HG03558 (cell line): ENCODE measurements around the gene DCUN1D2.
"Not testable (repeated sequence)": the region's sequence is repeated elsewhere in the genome, so short reads cannot be mapped to it uniquely, and the experiment has no call there.

Source experiments
- ATAC-seq: cut with Tn5 transposase; IDR thresholded peaks from one replicate; pipeline ENCODE4 v1.9.1; 2021; ENCODE audit warnings: moderate number of reproducible peaks; ENCODE audit not compliant: unreplicated experiment; ENCODE audit errors: extremely low read depth

The DCUN1D2 gene

DNA sequence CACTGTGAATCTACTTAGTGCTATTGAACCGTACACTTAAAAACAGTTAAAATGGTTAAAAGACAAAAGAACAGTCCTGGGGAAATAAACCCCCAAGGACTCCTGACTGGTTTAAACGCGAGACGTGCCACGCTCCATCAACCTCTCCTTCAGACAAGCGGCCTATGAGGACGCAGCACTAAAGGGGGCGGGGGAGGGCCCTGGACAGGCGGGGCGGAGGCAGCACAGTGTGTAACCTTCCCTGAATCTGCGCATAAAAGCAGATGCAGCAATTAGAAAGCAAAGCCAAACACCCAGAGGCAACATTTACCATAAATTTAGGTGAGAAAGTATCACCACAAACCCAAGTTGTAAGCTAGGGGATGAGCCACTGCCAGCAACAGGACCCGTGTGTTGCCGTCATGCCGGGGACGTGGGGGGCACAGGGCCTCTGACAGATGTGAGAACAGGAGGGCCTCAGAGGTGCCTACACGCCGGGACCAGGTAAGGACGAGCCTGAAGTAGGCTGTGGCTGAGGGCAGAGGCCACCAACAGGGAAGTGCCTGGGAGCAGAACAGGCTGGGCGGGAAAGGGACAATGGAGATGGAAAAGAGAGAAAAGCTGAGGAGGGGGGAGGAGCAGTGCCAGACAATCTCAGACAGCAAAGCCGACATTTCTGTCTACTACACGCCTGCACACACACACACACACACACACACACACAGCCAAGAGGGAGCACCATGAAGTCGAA, 21.9 kb downstream of the DCUN1D2 start:
- no peak for ATAC-seq

DNA sequence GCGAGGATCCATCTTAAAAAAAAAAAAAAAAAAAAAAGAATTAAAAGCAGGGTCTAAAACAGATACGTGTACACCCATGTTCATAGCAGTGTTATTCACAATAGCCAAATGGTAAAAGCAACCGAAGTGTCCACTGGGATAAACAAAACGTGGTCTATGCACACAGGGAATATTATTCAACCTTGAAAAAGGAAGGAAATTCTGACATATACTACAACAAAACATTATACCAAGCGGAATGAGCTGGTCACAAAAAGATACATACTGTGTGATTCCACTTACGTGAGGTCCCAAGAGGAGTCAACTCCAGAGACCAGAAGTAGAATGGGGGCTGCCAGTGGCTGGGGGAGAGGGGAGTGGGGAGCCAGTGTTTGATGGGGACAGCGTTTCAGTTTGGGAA, 22.5 kb downstream of the DCUN1D2 start:
- ATAC-seq, result no peak

DNA sequence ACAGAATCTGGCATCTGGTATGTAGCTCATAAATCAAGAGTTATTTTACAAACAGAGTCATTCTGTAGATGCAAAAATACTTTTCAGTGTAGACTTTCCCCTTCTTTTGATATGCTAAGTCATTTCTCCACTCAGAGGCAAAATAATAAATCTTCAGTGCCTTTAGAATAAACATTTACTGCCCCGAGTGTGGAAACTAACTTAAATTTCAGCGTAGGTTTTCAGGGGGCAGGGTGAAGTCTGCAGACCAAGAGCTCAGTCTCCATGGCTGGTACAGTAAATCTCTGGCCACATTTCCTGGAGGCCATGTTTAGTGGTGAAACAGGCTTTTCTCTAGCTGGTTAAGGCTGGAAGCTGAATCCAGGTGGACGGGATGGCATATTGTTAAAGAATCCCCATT, 24.1 kb downstream of the DCUN1D2 start:
- no peak for ATAC-seq

DNA sequence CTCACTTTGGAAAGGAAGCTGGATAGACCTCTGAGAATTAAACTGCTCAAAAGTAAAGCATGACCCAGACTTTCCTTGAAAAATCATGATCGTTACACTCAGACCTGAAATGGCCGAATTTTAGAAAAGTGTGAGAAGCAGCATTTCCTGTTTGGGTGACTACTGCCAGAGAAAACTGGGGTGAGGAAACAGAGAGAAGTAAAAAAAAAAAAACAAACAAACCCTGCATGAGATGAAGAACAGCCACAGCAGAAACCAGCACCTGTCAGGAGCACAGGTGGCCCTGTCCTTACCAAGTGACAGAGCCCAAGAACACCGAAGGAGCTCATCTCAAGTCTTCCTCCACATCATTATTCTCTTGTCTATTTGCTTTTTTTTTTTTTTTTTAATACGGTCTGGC, 25.2 kb downstream of the DCUN1D2 start:
- ATAC-seq, result no peak

DNA sequence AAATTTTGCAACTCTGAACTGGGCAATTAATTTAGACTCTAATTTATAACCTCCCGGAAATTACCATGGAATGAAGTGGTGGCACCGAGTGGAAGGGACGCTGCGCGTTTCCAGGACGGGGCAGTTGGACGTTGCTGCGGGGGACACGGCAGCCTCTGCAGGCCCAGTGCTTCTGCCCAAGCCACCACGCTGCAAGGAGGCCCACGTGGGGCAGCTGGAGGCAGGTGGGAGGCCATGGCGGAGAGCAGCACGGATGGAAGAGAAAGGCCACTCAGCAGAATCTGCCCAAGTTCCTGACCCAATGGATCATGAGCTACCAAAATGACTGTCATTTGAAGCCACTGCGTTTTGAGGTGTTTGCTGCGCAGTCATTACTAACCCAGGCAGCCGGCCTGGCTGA, 26.0 kb downstream of the DCUN1D2 start:
- no peak for ATAC-seq

DNA sequence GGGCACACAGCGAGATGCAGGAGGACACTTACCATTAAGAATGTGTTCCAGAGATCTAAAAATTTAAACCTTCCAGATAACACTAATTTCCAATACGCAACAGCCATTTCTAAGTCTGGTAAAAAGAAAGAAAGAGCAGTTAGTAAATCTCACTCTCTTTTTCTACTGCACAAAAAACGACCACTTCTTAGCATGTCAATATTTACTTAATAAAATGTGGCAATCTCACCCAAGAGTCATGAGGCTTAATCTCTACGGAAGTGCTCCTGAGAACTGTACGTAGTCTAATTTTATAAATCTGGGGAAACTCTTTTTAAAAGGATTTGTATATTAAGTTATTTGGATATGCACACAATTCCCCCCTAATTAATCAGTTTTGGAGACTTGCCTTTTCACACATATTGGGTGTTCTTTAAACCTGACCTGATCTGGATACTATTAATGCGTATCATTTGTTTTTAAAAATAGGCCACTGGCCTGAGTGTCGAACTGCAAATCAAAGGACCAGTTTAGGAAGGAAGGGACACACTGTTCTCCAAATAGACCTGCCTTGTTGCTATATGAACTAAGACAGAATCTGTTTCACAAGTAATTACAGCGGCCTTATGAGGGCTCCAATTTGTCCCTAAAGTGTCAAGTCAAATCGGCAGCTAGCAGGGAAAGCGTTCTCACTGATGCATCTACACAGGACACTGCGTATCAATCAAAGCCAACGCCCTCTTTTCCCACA, 29.3 kb downstream of the DCUN1D2 start:
- no peak for ATAC-seq

DNA sequence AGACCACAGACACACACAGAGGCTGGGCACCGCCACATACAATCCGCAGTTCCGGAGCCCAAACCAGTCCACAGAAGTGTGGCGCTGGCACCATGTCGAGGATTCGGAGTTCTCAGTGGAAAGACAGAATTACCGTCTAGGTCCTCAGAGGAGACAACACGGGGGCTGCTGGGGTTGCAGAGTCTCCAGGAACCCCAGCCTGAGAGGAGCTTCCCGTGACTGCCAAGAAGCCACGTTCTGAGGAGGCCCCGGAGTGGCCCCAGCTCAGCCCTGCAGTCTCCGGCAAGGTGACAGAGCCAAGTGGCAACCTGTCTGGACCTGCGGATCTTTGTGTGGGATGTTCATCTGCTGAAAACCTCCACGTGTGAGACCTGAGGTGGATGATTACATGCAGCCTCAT, 29.9 kb downstream of the DCUN1D2 start:
- ATAC-seq, result no peak

DNA sequence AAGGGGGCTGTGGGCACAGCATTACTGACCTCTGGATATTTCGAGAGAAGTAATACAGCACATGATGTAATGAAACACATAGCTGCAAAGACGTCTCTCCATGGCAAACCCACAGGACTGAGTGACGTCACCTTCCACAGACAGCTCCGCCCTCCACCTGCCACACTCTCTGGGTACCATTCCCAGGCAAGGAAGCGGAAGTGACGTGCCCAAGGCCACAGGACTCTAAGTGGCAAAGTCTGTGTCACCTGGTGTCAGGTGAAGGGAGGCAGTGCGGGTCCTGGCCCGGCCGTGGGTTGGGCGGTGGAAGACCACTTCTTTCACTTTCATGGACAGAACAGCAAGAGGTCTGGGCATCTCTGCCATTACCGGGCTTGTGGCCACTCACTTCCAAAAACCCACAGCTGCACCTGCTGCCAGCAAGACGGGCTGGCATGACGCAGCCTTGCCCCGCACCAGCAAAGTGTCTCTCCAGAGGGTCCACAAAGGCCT, 30.4 kb downstream of the DCUN1D2 start:
- ATAC-seq, result no peak

DNA sequence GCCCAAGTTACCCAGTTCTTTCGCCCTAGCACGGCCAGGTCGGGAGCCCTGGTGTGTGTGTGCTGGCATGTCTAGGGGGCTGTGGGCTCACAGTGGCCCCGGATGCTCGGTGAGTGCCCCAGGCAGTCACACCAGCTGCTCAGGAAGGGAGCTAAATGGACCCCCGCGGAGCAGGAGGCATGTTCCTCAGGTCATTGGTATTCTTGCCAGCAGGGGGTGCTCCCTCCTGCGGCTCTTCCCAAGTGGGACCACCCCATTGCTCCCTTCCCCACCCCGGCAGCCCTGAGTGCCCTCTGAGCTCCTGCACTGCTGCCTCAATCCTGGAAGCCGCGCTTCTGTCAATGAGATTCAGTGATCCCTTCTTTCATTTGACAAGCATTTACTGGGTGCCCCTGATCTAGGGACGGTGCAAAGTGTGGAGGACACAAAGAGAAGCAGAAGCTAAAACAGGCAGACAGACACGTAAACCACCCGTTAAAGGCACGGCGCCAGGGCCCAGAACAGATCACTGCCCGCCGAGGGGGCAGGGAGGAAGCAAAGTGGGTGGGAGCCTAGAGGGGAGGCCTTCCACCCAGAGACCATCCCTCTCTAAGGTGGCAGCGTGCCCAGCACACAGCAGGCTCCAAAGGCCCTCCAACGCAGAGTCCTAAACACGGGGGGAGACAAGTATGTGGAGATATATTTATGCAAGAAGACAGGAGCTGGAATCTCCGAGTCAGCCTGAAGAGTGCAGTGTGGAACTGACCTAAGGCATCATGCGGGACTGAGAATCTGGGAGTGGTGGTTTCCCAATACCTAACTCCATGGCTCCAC, 32.1 kb downstream of the DCUN1D2 start:
- ATAC-seq, result no peak

DNA sequence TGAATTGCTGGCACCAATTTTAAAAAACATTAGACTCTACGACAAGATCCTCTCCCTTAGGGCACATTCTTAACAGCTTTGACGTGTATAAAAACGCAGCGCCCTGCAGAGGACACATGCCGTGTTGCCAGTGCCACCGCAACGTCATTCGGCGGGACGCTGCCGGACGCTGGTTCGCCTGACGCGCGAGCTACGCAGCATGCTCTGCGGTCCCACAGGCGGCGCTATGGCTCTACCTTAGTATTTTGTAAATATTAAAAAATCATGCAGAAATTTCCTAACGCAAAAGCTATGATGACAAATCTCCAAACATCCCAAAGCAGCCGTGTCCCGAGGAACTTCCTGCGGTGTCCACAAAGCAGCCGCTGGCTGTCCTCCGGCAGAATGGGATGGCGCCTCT, 33.0 kb downstream of the DCUN1D2 start:
- ATAC-seq, result no peak

DNA sequence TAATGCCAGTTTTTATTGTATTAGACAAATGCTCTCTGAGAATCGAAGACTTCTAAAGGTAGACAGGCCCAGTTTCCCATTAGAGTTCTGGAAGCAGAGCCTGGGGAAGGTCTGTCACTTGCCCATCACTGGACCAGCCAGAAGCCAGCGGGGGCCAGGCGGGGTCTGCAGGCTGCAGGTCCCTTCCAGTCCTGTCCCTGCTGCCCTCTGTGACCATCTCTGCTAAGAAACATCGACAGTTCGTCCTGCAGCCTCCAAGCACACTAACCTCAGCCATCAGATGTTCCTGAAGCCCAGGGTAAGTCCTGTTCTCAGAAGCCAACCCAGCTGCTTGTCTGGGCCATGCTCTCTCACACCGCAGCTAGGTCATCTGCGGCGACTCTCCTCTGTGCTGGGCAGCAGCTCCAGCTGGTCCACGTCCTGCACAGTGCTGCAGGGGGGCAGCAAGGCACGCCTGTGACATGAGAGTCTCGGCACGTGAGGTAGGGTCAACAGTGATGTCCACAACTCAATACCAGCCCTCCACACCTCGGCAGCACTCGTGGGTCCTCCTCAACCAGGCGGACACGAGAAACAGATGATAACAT, 34.3 kb downstream of the DCUN1D2 start:
- no peak for ATAC-seq

DNA sequence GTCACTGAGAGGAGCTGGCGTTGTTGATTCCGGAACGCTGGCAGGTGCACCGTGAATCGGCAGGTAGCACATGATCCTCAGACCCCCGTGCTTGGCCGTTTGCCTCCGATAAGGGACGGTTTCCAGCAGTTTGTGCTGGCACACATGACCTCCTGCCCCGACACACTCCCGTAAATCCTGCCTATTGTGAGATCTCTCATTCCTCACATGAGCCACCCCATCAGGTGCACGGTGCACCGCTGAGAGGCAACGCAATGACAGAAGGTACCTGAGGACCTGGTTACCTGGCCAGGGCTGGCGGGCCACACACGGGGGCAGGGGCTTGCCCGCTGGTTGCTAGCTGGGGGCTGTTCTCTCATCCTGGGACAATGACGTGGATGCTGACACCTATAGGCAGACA, 35.1 kb downstream of the DCUN1D2 start:
- no peak for ATAC-seq

DNA sequence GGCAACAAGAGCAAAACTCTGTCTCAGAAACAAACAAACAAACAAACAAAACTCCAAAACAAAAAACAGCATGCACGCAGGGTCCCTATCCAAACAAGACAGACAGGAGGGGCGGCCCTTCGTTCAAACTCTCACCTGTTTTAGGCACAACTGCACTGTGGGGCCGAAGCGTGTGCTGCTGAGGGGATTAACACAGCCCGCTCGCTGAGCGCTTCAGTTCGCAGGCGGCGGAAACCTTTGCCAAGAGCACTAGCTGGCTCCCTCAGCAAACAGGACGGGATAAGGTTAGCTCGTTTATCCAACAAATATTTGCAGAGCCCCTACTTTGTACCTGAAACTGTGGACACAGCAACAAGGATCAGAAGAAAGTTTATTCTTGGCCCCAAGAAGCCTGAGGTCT, 35.6 kb downstream of the DCUN1D2 start:
- ATAC-seq, result no peak

DNA sequence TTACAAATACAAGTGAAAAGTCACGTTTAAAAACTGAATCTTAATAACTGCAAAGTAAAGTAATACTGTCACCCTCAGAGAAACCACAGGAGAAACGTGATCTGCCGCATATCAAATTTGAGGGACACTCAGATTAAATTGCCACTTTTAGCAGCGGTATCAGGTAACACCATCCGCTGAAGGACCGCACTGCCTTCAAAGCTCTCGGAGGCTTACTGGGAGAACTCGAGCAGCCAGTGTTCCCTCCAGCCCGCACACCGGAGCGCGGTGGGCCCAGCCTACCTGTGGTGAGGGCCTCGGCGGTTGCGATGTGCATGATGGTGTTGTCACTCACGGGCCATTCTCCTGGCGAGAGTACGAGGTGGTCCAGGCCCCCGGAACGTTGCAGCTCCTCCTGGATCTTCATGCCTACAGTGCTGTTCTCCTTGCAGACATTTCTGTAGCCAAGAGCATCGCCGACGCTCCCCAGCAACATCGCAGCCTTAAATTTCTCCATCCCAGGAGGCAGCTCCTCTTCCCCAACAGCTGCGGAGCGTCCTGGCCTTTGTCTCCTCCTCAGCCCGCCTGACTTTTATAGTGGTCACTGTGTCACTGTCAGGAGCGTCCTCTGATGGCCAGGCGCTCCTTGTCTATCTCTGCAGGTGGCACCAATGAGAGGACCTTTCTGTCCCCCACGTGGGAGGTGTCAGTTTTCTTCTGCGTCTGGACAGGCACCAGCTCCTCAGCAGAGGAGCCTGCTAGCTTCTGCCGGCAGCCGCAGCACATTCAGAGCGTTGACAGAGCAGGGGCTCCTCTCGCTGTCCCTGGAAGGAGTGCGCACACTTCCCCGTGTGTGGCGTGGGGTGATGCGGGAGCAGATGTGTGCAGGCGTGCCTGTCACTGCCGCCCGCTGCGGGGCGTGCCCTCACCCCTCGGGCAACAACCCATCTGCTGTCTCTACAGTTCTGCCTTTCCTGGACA, 37.3 kb downstream of the DCUN1D2 start, which contains the start of gene ADPRHL1:
TSS of gene ADPRHL1 (minus strand) at position 547 of the 960 bp plus-strand sequence. CDS start at position 496, 51 bp downstream.
- no peak for ATAC-seq

DNA sequence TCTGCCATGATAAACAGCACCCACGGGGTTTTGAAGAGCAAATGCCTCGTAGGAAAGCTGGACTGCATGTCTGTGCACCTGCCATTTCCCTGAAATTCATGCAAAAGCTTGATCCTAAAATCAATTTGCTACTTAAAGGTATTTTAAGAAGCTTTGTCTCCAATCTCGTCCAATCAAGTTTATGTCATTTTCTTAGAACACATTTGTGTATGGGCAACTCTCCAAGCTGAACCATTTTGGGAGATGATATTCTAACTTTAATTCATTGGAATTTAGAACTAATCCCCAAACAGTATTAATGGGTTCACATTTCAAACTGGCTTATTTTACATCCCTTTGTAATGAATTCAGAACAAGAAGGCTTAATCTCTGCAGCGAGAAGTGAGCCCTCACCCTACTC, 38.0 kb downstream of the DCUN1D2 start:
- no peak for ATAC-seq

DNA sequence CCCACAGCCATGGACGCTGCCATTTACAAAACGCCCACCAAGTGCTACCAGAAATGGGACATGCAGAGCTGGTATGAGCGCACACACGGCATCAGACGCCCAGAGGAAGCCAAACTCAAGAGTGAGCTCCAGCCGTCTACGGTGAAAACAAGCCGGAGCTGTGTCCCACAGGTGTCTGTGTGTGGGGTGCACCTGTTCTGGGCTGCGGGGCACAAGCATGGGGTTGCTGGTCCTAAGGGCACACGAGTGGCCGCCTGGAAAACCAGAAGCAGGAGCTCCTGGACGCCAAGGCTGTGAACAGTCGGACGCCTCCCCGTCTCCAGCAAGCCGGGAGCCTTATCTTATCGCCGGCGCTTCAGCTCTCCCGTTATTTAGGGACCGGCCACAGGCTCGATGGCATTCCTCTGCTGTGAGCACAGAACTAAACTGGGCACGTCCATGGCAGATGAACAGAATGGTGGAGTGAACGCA, 38.5 kb downstream of the DCUN1D2 start:
- no peak for ATAC-seq

DNA sequence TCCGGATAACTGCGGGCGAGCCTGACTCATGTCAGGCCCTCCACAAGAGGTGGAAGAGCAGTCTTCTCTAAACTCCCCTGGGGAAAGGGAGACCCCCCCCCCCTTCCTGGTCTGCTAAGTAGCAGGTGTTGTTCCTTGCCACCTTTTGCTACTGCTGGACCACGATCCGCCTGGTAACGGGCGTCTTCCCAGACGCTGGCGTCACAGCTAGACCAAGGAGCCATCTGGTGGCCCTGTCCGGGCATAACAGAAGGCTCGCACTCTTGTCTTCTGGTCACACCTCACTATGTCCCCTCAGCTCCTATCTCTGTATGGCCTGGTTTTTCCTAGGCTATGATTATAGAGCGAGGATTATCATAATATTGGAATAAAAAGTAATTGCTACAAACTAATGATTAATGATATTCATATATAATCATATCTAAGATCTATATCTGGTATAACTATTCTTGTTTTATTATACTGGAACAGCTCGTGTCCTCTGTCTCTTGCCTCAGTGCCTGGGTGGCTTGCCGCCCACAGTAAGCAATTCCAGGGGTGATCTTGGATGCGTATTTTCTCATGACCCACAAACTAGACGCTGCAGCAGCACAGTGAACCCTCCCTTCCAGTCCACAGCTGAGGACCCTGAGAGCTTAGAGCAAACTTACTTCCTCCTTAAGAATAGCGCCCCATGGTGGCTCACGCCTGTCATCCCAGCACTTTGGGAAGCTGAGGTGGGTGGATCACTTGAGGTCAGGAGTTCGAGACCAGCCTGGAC, 39.5 kb downstream of the DCUN1D2 start:
- ATAC-seq, result not testable (repeated sequence)

DNA sequence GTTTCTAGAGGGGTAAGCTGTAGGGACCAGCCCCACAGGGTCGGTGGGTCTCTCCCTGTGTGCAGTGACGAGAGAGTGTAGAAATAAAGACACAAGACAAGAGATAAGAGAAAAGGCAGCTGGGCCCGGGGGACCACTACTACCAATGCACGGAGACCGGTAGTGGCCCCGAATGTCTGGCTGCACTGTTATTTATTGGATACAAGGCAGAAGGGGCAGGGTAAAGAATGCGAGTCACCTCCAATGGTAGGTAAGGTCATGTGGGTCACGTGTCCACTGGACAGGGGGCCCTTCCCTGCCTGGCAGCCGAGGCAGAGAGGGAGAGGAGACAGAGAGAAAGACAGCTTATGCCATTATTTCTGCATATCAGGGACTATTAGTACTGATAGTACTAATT, 40.2 kb downstream of the DCUN1D2 start:
- ATAC-seq, result not testable (repeated sequence)
